ENCODE measurements around the gene GNPTG.

GRCh38 chr16:1338855-1339675 lies 12.7 kb upstream of the GNPTG start:
- TF ChIP-seq, protein P1, sequence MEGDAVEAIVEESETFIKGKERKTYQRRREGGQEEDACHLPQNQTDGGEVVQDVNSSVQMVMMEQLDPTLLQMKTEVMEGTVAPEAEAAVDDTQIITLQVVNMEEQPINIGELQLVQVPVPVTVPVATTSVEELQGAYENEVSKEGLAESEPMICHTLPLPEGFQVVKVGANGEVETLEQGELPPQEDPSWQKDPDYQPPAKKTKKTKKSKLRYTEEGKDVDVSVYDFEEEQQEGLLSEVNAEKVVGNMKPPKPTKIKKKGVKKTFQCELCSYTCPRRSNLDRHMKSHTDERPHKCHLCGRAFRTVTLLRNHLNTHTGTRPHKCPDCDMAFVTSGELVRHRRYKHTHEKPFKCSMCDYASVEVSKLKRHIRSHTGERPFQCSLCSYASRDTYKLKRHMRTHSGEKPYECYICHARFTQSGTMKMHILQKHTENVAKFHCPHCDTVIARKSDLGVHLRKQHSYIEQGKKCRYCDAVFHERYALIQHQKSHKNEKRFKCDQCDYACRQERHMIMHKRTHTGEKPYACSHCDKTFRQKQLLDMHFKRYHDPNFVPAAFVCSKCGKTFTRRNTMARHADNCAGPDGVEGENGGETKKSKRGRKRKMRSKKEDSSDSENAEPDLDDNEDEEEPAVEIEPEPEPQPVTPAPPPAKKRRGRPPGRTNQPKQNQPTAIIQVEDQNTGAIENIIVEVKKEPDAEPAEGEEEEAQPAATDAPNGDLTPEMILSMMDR (IDR thresholded peaks at IDR 0.05 in 4 of 5, conservative IDR thresholded peaks at IDR 0.05 in 1 of 5): no peak
- no peak for TF ChIP-seq POLR2A (IDR thresholded peaks at IDR 0.05)

All from gastrocnemius medialis (tissue), 4 donors.